DOHH2 (cell line): ENCODE data around the gene LENG8.

Experiments used
- CTCF ChIP-seq: fragments of 200-600 bp; sonication (generic); IDR thresholded peaks from one replicate; pipeline ENCODE4 v1.5.1; 2014; ENCODE audit warnings: antibody characterized with exemption, mild to moderate bottlenecking, low read depth, low read length; ENCODE audit not compliant: poor library complexity, severe bottlenecking
- EZH2phosphoT487 ChIP-seq: fragments of 200-600 bp; sonication (generic); IDR thresholded peaks from 2 replicates; pipeline ENCODE4 v1.6.1; 2017; ENCODE audit warnings: borderline replicate concordance, mild to moderate bottlenecking, antibody characterized with exemption, low read length, moderate library complexity, mixed read lengths

GRCh38 chr19:54422136-54422535 is 26.9 kb upstream of the LENG8 start:
- TF ChIP-seq CTCF (no peak), EZH2phosphoT487 (no peak)
